ENCODE data around the gene CARHSP1. TPM values are rescaled to one million over a fixed set of nuclear protein-coding genes. Genes with fewer than 3 reads are reported as not detected.
A peak's percentile ranks its signal among the peaks of the same experiment; 100 is the strongest.

Gene CARHSP1
- total and polyA plus RNA-seq, 2 of the 8 experiments (the other 6 are each of a cell fraction or from before 2014, with no cell fraction given) = 292 to 300 TPM

DNA sequence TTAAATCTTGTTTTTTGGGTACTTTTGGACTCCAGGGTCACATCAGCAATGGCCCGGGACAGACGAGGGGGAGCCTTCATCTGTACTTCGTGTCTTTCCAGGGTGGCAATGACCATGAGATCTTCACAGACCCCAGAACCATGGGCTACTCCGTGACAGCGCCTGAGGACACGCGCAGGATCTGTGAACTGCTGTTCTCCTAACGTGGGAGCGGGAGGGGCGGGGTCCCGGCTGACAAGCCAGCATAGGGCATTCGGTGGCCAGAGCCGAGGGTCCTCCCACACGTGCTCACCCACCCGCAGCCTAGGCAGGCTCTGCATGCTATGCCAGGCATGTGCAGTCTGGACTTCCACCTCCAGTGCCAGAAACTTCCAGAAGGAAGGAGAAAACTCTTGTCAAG, 21.2 kb downstream of the CARHSP1 start:
- no peak overlapping the region for H3K9ac ChIP-seq (replicated peaks in 1 of 4; ENCODE audit: extremely low read depth in 1 of 4, low read depth in 3 of 4, low read length in 3 of 4)
- DNase-seq (ENCODE audit: low read depth in 1 of 2, low spot score in 2 of 2) = no peak
- H3K18ac ChIP-seq (ENCODE audit: extremely low read depth, low read length) = no peak overlapping the region

More for the DNA sequence above, 21.2 kb downstream of the CARHSP1 start:
- H3K27ac ChIP-seq (ENCODE audit: low read depth, low read length) = no peak overlapping the region
- POLR2A ChIA-PET (ENCODE audit: partially characterized antibody) = interaction anchor here (1.2 to 24.4 kb wide), 4 partner anchors 9 to 27 kb away, joined by 3 to 456 read pairs (median 8); partner anchors contain the start of genes CARHSP1 and LITAFD
- no peak overlapping the region for H3K14ac ChIP-seq (ENCODE audit: insufficient read length)
- H2BK20ac ChIP-seq (ENCODE audit: low read length) = no peak overlapping the region
- no peak overlapping the region for H2BK12ac ChIP-seq (ENCODE audit: low read depth, low read length)
- no peak overlapping the region for H3K4me2 ChIP-seq (ENCODE audit: insufficient read depth in 1 of 2, low read depth in 2 of 2, low read length in 2 of 2)
- no peak overlapping the region for H3K4me3 ChIP-seq (ENCODE audit: extremely low read depth in 1 of 4, insufficient read depth in 2 of 4, low read depth in 3 of 4, low read length in 4 of 4)
- no peaks in the 10 kb centered on the region for H3K9me3 ChIP-seq (ENCODE audit: insufficient read depth in 2 of 2, low read depth in 1 of 2, low read length in 1 of 2)
- no peak overlapping the region for H4K91ac ChIP-seq (replicated peaks; ENCODE audit: insufficient read length, low read length)
- H3K27me3 ChIP-seq (replicated peaks in 1 of 4; ENCODE audit: control insufficient read depth in 3 of 4, extremely low read depth in 1 of 4, insufficient read depth in 3 of 4, low read length in 3 of 4) = no peaks in the 10 kb centered on the region
- no peak overlapping the region for H4K5ac ChIP-seq (ENCODE audit: insufficient read length, low read depth, low read length)
- TF ChIP-seq, protein P1, sequence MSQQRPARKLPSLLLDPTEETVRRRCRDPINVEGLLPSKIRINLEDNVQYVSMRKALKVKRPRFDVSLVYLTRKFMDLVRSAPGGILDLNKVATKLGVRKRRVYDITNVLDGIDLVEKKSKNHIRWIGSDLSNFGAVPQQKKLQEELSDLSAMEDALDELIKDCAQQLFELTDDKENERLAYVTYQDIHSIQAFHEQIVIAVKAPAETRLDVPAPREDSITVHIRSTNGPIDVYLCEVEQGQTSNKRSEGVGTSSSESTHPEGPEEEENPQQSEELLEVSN (IDR thresholded peaks at IDR 0.05) = no peak
- TF ChIP-seq GTF2F1 (IDR thresholded peaks at IDR 0.05; ENCODE audit: borderline replicate concordance, low read depth, low read length) (no peak), POLR2AphosphoS5 (IDR thresholded peaks at IDR 0.05; ENCODE audit: low read depth, low read length) (peak; percentile 78; the same call in 1 of the 2 replicates), POLR2A (IDR thresholded peaks at IDR 0.05; ENCODE audit: control extremely low read depth in 1 of 2, low read depth in 2 of 2, low read length in 2 of 2) (peak; percentile 9 to 34; a peak in 1 of 3 replicates)
- no peak overlapping the region for H2BK15ac ChIP-seq (ENCODE audit: low read length)
- CTCF ChIA-PET (ENCODE audit: partially characterized antibody) = interaction anchor here (1.2 kb wide), 1 partner anchor 13 kb away, joined by 4 read pairs; no protein-coding TSS in a partner anchor
- H3K23ac ChIP-seq (ENCODE audit: insufficient read length) = no peak overlapping the region
- FAIRE-seq = no peak
- H2AK5ac ChIP-seq (ENCODE audit: low read depth, low read length) = no peak overlapping the region
- H2BK120ac ChIP-seq (replicated peaks; ENCODE audit: low read depth, low read length) = no peak overlapping the region
- H3K79me1 ChIP-seq (ENCODE audit: low read depth, low read length) = peaks cover 4% of the 10 kb centered on the region
- H3K4ac ChIP-seq (replicated peaks; ENCODE audit: insufficient read length, low read depth, low read length) = no peak overlapping the region
- H3K4me1 ChIP-seq (replicated peaks in 1 of 4; ENCODE audit: control insufficient read depth in 3 of 4, insufficient read depth in 4 of 4, low read length in 3 of 4) = peaks cover 0 to 12% (median 6%) of the 10 kb centered on the region in 4 experiments; a peak in 5 of 7 replicates
- H2AFZ ChIP-seq (ENCODE audit: low read length) = no peak overlapping the region
- H3K36me3 ChIP-seq (ENCODE audit: control insufficient read depth in 2 of 4, insufficient read depth in 4 of 4, low read length in 3 of 4) = peaks cover 3 to 47% (median 15%) of the 10 kb centered on the region in 4 experiments; a peak in 7 of 8 replicates
- H4K20me1 ChIP-seq (replicated peaks in 1 of 2; ENCODE audit: control insufficient read depth in 1 of 2, insufficient read depth in 2 of 2, low read length in 2 of 2) = peaks cover 14 to 16% of the 10 kb centered on the region in 2 experiments
- no peak overlapping the region for H4K8ac ChIP-seq (ENCODE audit: extremely low read depth, insufficient read depth, low read length)
- no peak overlapping the region for H3K56ac ChIP-seq (replicated peaks; ENCODE audit: insufficient read length, low read depth, low read length)
- 93% methylated on average over 15 of the region's 15 CpGs; no CpG with 5 or more reads in 1 of the 2 experiments for WGBS, 2 experiments (ENCODE audit: extremely low coverage in 1 of 2, insufficient coverage in 1 of 2, insufficient read length in 1 of 2, insufficient replicate concordance in 2 of 2, low coverage in 1 of 2, low lambda C conversion rate in 2 of 2, missing lambda C conversion rate in 1 of 2)
- H3K79me2 ChIP-seq (ENCODE audit: control insufficient read depth in 1 of 2, insufficient read depth in 2 of 2, low read length in 2 of 2) = peaks cover 0 to 11% of the 10 kb centered on the region in 2 experiments; a peak in 2 of 4 replicates
- no peaks in the 10 kb centered on the region for H3K23me2 ChIP-seq (ENCODE audit: low read depth, low read length)
- H2BK5ac ChIP-seq (ENCODE audit: low read depth, low read length) = peak overlapping the region; percentile 16; the same call in 1 of the 2 replicates
